GM18498 (cell line): ENCODE measurements around the gene AMT.

Experiments
- ATAC-seq: cut with Tn5 transposase; IDR thresholded peaks from one replicate; pipeline ENCODE4 v1.9.1; 2021; ENCODE audit warnings: mild to moderate bottlenecking, moderate library complexity; ENCODE audit not compliant: unreplicated experiment

AMT gene

GRCh38 chr3:49422379-49423248 lies at the start of gene AMT:
Gene AMT, minus strand, starts transcription at chr3:49422473. Its CDS starts 23 bp downstream, at chr3:49422450.
- ATAC-seq: no peak

- peak; percentile 17 for ATAC-seq
These were observed 48.6 kb upstream of the AMT start for GRCh38 chr3:49470714-49471420.

- peak; percentile 82 for ATAC-seq
These were observed 47.9 kb upstream of the AMT start, which contains the start of gene DAG1 for GRCh38 chr3:49469936-49470713. Gene DAG1, plus strand, starts transcription at chr3:49470267. Its CDS starts 40,268 bp downstream, at chr3:49510535.

GRCh38 chr3:49469037-49469935 lies 47.0 kb upstream of the AMT start:
- no peak for ATAC-seq

- ATAC-seq: no peak
These were observed 43.8 kb upstream of the AMT start for GRCh38 chr3:49466085-49466484.

GRCh38 chr3:49465270-49466034 lies 43.2 kb upstream of the AMT start:
- ATAC-seq: no peak

GRCh38 chr3:49462222-49462621 lies 39.9 kb upstream of the AMT start:
- ATAC-seq: no peak

GRCh38 chr3:49461443-49462171 lies 39.3 kb upstream of the AMT start:
- no peak for ATAC-seq

- ATAC-seq: no peak
These were observed 38.7 kb upstream of the AMT start for GRCh38 chr3:49460956-49461355.

GRCh38 chr3:49460188-49460890 lies 38.1 kb upstream of the AMT start:
- ATAC-seq: no peak

- no peak for ATAC-seq
These were observed 34.2 kb upstream of the AMT start for GRCh38 chr3:49456466-49456865.

GRCh38 chr3:49454898-49455681 lies 32.8 kb upstream of the AMT start:
- ATAC-seq: no peak

GRCh38 chr3:49454458-49454857 lies 32.2 kb upstream of the AMT start:
- no peak for ATAC-seq

- ATAC-seq: no peak
These were observed 31.3 kb upstream of the AMT start for GRCh38 chr3:49453621-49454020.

- ATAC-seq: no peak
These were observed 23.1 kb upstream of the AMT start for GRCh38 chr3:49445391-49445790.

- ATAC-seq: no peak
These were observed 12.5 kb upstream of the AMT start for GRCh38 chr3:49434731-49435130.

- no peak for ATAC-seq
These were observed 6.4 kb upstream of the AMT start for GRCh38 chr3:49428752-49429080.

GRCh38 chr3:49427586-49427985 lies 5.3 kb upstream of the AMT start:
- no peak for ATAC-seq
